IMR-90 (cell line): Measurements from ENCODE around the gene CEP152.

Experiments used
- CHD1 ChIP-seq: IDR thresholded peaks from 2 replicates; pipeline ENCODE4 v1.6.1; 2012; ENCODE audit warnings: low read depth, low read length, improper control_type of control experiment
- RAD21 ChIP-seq: IDR thresholded peaks from 2 replicates; pipeline ENCODE4 v1.6.1; 2012; ENCODE audit warnings: low read length, improper control_type of control experiment
- RFX5 ChIP-seq: IDR thresholded peaks from 2 replicates; pipeline ENCODE4 v1.8.0; 2012; ENCODE audit warnings: low read depth, mild to moderate bottlenecking, low read length, moderate library complexity
- TF ChIP-seq, protein P1 (sequence below): conservative IDR thresholded peaks from 2 replicates; pipeline ENCODE4 v1.5.1; 2012; ENCODE audit warnings: mild to moderate bottlenecking, low read depth, low read length, improper control_type of control experiment
- TF ChIP-seq, protein P2 (sequence below): fragments of 150-350 bp; IDR thresholded peaks from 2 replicates; pipeline ENCODE4 v1.6.1; 2017; ENCODE audit warnings: mild to moderate bottlenecking, antibody characterized with exemption, low read length, low read depth

DNA sequence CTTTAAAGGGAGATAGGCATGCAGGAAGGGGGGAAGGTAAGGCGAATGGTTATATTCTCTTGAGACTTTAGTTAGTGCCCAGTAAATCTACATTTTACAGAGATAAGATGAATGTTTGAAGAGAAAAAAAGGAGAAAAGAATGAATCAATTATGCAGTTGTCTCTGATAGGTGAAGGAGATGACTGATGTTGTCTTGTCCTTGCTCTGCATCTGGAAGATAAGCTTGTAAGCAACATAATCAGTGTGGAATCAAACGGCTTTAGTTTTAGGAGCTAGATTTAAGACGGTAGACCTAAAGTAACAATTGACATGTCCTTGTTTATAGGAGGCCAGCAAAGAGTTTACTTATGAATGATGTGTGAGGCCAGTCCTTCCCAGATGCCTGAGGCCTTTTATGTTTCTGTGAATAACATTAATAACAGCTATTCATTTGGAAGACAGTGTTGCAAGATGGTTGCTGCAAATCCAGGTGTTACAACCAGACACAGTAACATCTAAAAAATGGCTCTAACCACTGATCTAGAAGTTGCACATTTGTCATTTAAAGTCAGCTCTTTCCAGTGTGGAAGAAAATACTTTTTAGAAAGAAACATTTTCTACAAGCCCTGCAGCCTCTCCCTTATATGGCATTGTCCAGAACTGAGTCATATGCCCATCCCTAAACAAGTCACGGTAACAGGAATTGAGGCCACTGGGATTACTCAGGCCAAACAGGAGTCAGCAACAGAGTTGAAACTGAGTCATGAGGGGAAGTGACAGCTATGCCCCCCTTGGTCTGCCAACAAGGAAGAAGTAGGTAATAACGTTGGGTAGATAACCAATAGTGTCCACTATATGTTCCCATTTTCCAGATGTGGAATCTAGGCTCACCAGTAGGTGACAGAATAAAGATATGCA lies 87.9 kb downstream of the CEP152 start:
- TF ChIP-seq, protein P1, sequence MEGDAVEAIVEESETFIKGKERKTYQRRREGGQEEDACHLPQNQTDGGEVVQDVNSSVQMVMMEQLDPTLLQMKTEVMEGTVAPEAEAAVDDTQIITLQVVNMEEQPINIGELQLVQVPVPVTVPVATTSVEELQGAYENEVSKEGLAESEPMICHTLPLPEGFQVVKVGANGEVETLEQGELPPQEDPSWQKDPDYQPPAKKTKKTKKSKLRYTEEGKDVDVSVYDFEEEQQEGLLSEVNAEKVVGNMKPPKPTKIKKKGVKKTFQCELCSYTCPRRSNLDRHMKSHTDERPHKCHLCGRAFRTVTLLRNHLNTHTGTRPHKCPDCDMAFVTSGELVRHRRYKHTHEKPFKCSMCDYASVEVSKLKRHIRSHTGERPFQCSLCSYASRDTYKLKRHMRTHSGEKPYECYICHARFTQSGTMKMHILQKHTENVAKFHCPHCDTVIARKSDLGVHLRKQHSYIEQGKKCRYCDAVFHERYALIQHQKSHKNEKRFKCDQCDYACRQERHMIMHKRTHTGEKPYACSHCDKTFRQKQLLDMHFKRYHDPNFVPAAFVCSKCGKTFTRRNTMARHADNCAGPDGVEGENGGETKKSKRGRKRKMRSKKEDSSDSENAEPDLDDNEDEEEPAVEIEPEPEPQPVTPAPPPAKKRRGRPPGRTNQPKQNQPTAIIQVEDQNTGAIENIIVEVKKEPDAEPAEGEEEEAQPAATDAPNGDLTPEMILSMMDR = no peak
- TF ChIP-seq RAD21 (no peak), RFX5 (no peak), CHD1 (no peak)
- TF ChIP-seq, protein P2, sequence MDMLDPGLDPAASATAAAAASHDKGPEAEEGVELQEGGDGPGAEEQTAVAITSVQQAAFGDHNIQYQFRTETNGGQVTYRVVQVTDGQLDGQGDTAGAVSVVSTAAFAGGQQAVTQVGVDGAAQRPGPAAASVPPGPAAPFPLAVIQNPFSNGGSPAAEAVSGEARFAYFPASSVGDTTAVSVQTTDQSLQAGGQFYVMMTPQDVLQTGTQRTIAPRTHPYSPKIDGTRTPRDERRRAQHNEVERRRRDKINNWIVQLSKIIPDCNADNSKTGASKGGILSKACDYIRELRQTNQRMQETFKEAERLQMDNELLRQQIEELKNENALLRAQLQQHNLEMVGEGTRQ = no peak; the same call in 1 of the 2 replicates
